CD4-positive, alpha-beta T cell (primary cell): ENCODE data around the gene SLC2A2. TPM values are rescaled to one million over a fixed set of nuclear protein-coding genes. Genes with fewer than 3 reads are reported as not detected.

Experiments
- ATAC-seq: fragments of 200-7000 bp; cut with Tn5 transposase; one replicate; pipeline ENCODE4 v1.10.0; 2022; ENCODE audit warnings: mild to moderate bottlenecking; ENCODE audit not compliant: poor library complexity
- CTCF ChIA-PET: fragments of 350-600 bp; sonication (Branson Sonifier 250); formaldehyde crosslinking; loops from one replicate; lab custom pipeline; 2021; ENCODE audit warnings: antibody characterized with exemption, inconsistent platforms; lab: Charles Lee
- POLR2A ChIA-PET: fragments of 350-600 bp; sonication (Branson Sonifier 250); formaldehyde crosslinking; loops from one replicate; lab custom pipeline; 2021; ENCODE audit warnings: antibody characterized with exemption, inconsistent platforms; lab: Charles Lee
- DNase-seq, 14 experiments: peaks; one replicate each; pipeline ENCODE4 v3.0.0-alpha.2; 2013 to 2020; ENCODE audit warnings: mixed read lengths in 2 of 14
- H3K27ac ChIP-seq, 2 donors: one replicate each; pipeline versions ENCODE4 v1.5.1 to v1.7.0; 2013; ENCODE audit warnings: low read length in 2 of 2, low read depth in 1 of 2, mild to moderate bottlenecking in 1 of 2
- H3K27me3 ChIP-seq, 2 experiments: 1 replicate in 1 of 2; 2 replicates in 1 of 2; pipeline versions ENCODE4 v1.6.1 to v1.7.0; 2013; ENCODE audit warnings: low read length in 2 of 2, control low read depth in 1 of 2, mild to moderate bottlenecking in 1 of 2, moderate library complexity in 1 of 2; ENCODE audit not compliant: insufficient read depth in 2 of 2, control insufficient read depth in 1 of 2
- H3K36me3 ChIP-seq: one replicate; pipeline ENCODE4 v1.6.1; 2013; ENCODE audit warnings: low read length, control low read depth; ENCODE audit not compliant: insufficient read depth
- H3K4me1 ChIP-seq: one replicate; pipeline ENCODE4 v1.6.1; 2013; ENCODE audit warnings: low read length, control low read depth; ENCODE audit not compliant: insufficient read depth
- H3K4me3 ChIP-seq: one replicate; pipeline ENCODE4 v1.5.1; 2013; ENCODE audit warnings: mild to moderate bottlenecking, low read length, moderate library complexity
- H3K9me3 ChIP-seq, 2 experiments: 1 replicate in 1 of 2; 2 replicates in 1 of 2; pipeline versions ENCODE4 v1.6.1 to v1.7.0; 2013; ENCODE audit warnings: low read length in 2 of 2, mild to moderate bottlenecking in 2 of 2, control low read depth in 1 of 2, moderate library complexity in 1 of 2; ENCODE audit not compliant: control insufficient read depth in 1 of 2, insufficient read depth in 1 of 2
- H3K27ac Mint-ChIP-seq: one replicate; pipeline ENCODE4 v1.8.0; 2020; ENCODE audit warnings: mixed read lengths
- H3K27me3 Mint-ChIP-seq: one replicate; pipeline ENCODE4 v1.8.0; 2021; ENCODE audit warnings: mixed read lengths
- H3K36me3 Mint-ChIP-seq: one replicate; pipeline ENCODE4 v1.8.0; 2021; ENCODE audit warnings: low read depth, mixed read lengths
- H3K4me1 Mint-ChIP-seq: one replicate; pipeline ENCODE4 v1.8.0; 2021; ENCODE audit warnings: low read depth, mixed read lengths
- H3K4me3 Mint-ChIP-seq: one replicate; pipeline ENCODE4 v1.8.0; 2020; ENCODE audit warnings: mild to moderate bottlenecking, mixed read lengths
- H3K9me3 Mint-ChIP-seq: one replicate; pipeline ENCODE4 v1.8.0; 2020; ENCODE audit warnings: mixed read lengths
- CTCF ChIP-seq: fragments of 200-600 bp; IDR thresholded peaks from one replicate; pipeline ENCODE4 v1.8.0; 2022; ENCODE audit warnings: antibody characterized with exemption, mild to moderate bottlenecking
- intact Hi-C, 2 experiments: fragments of 100-400 bp; cut with DNase I in 1 of 2; cut with micrococcal nuclease in 1 of 2; formaldehyde crosslinking; loops; one replicate each; pipeline versions ENCODE4 v1.15.1 to v1.9.0; 2023 to 2025; cut with DNase I, micrococcal nuclease
- total RNA-seq, 174 experiments: library from RNA in 2 of 174; stranded (reverse) in 2 of 174; gene quantifications; one replicate each; pipeline ENCODE4 v1.2.3 and lab custom pipeline; 2021 to 2026

Gene SLC2A2
- total RNA-seq, 2 experiments from 2014 or later, result not detected

- Histone ChIP-seq H3K27me3 (no peaks in the 10 kb centered on the region), H3K4me3 (no peak overlapping the region), H3K9me3 (no peaks in the 10 kb centered on the region), H3K4me1 (no peaks in the 10 kb centered on the region), H3K36me3 (no peaks in the 10 kb centered on the region), H3K27ac (no peak overlapping the region)
- no peaks in the 10 kb centered on the region for H3K36me3 Mint-ChIP-seq
- intact Hi-C loops, result loop anchor here (1.0 to 10.0 kb wide), 5 partner anchors 604 to 1513 kb away; no protein-coding TSS in a partner anchor
- peak in 4 of 14 experiments; percentile 4 to 45 (median 36) for DNase-seq
- H3K9me3 Mint-ChIP-seq, result no peaks in the 10 kb centered on the region
- CTCF ChIA-PET, result interaction anchor here (0.5 to 1.7 kb wide), 4 partner anchors 11 to 1379 kb away, joined by 3 to 8 read pairs (median 4); no protein-coding TSS in a partner anchor
- H3K27me3 Mint-ChIP-seq, result peaks cover 7% of the 10 kb centered on the region
- no peaks in the 10 kb centered on the region for H3K4me1 Mint-ChIP-seq
- peak; percentile 64 for TF ChIP-seq CTCF
- H3K27ac Mint-ChIP-seq, result no peak overlapping the region
- H3K4me3 Mint-ChIP-seq, result no peak overlapping the region
- ATAC-seq, result no peak
- POLR2A ChIA-PET, result no interaction called here
These were observed 64.7 kb downstream of the SLC2A2 start for GRCh38 chr3:170961616-170962400.

- no peaks in the 10 kb centered on the region for H3K4me1 ChIP-seq
- ChIA-PET POLR2A (no interaction called here), CTCF (interaction anchor here (1.0 kb wide), 1 partner anchor 813 kb away, joined by 4 read pairs; no protein-coding TSS in a partner anchor)
- DNase-seq (no peak), ATAC-seq (no peak)
- no peaks in the 10 kb centered on the region for H3K36me3 ChIP-seq
- TF ChIP-seq CTCF, result no peak
- Mint-ChIP-seq H3K9me3 (no peaks in the 10 kb centered on the region), H3K27ac (no peak overlapping the region), H3K27me3 (peaks cover 18% of the 10 kb centered on the region), H3K36me3 (no peaks in the 10 kb centered on the region), H3K4me3 (no peak overlapping the region), H3K4me1 (no peaks in the 10 kb centered on the region)
- no peaks in the 10 kb centered on the region for H3K9me3 ChIP-seq
- no peak overlapping the region for H3K27ac ChIP-seq
- intact Hi-C loops, result no loop called here
- no peaks in the 10 kb centered on the region for H3K27me3 ChIP-seq
- H3K4me3 ChIP-seq, result no peak overlapping the region
These were observed 67.1 kb downstream of the SLC2A2 start for GRCh38 chr3:170959457-170959856.

- CTCF ChIA-PET, result no interaction called here
- Mint-ChIP-seq H3K27ac (no peak overlapping the region), H3K36me3 (no peaks in the 10 kb centered on the region), H3K4me1 (no peaks in the 10 kb centered on the region), H3K4me3 (no peak overlapping the region), H3K9me3 (no peaks in the 10 kb centered on the region), H3K27me3 (peaks cover 19% of the 10 kb centered on the region)
- DNase-seq, result no peak
- H3K27ac ChIP-seq, result no peak overlapping the region
- TF ChIP-seq CTCF, result no peak
- H3K27me3 ChIP-seq, result no peaks in the 10 kb centered on the region
- no peak overlapping the region for H3K4me3 ChIP-seq
- H3K36me3 ChIP-seq, result no peaks in the 10 kb centered on the region
- no peak for ATAC-seq
- no peaks in the 10 kb centered on the region for H3K9me3 ChIP-seq
- H3K4me1 ChIP-seq, result no peaks in the 10 kb centered on the region
- intact Hi-C loops, result no loop called here
- POLR2A ChIA-PET, result no interaction called here
These were observed 69.9 kb downstream of the SLC2A2 start for GRCh38 chr3:170956647-170957046.
